Testis (tissue), 3 donors: Measurements from ENCODE around the gene SDK1. TPM values are rescaled to one million over a fixed set of nuclear protein-coding genes. Genes with fewer than 3 reads are reported as not detected.

Source experiments
- DNase-seq: peaks from one replicate; pipeline ENCODE4 v3.0.0-alpha.2; 2019
- H3K27ac ChIP-seq, 2 donors: fragments of 200-600 bp; sonication (generic); one replicate each; pipeline ENCODE4 v1.5.1; 2019
- H3K27me3 ChIP-seq: fragments of 200-600 bp; sonication (generic); one replicate; pipeline ENCODE4 v1.5.1; 2019
- H3K36me3 ChIP-seq: fragments of 200-600 bp; sonication (generic); one replicate; pipeline ENCODE4 v1.5.1; 2017; ENCODE audit warnings: low read depth; ENCODE audit errors: missing control alignments
- H3K4me1 ChIP-seq: fragments of 200-600 bp; sonication (generic); one replicate; pipeline ENCODE4 v1.5.1; 2019
- H3K4me3 ChIP-seq, 2 donors: fragments of 200-600 bp; sonication (generic); one replicate each; pipeline ENCODE4 v1.5.1; 2017 to 2019
- H3K9me3 ChIP-seq: fragments of 200-600 bp; sonication (generic); one replicate; pipeline ENCODE4 v1.5.1; 2017
- CTCF ChIP-seq, 3 experiments: fragments of 450-650 bp in 2 of 3; fragments of 200-600 bp in 1 of 3; sonication (generic) in 1 of 3; IDR thresholded peaks; one replicate each; pipeline ENCODE4 v1.5.1; 2016 to 2019; ENCODE audit warnings: antibody characterized with exemption in 3 of 3, mild to moderate bottlenecking in 2 of 3, moderate library complexity in 1 of 3
- POLR2A ChIP-seq: fragments of 450-650 bp; IDR thresholded peaks from one replicate; pipeline ENCODE4 v1.6.1; 2017; ENCODE audit warnings: antibody characterized with exemption, mild to moderate bottlenecking, moderate library complexity
- WGBS, 2 donors: methylation state at CpG; one replicate each; pipeline ENCODE4 v1.1.5; 2018; 5-methylcytosine and 5-hydroxymethylcytosine counted together
- intact Hi-C: fragments of 100-400 bp; cut with DNase I; formaldehyde crosslinking; loops from one replicate; pipeline ENCODE4 v1.15.1; 2023; ENCODE audit warnings: low total_unique reads
- polyA plus RNA-seq: library from polyadenylated mRNA; stranded (reverse); fragments of 350-450 nt; fragmentation: Illumina TruSeq; extraction: RNeasy Lipid Tissue Mini Kit (QIAGEN cat#74804); gene quantifications from one replicate; pipeline ENCODE4 v1.2.3, GENCODE V29; 2014; ENCODE audit warnings: low read depth, low replicate concordance; ENCODE audit not compliant: insufficient read depth
- total RNA-seq, 2 donors: library from RNA; depleted of rRNA; stranded (reverse); fragments of >200 nt; gene quantifications; one replicate each; pipeline ENCODE4 v1.2.3, GENCODE V29; 2016

Gene SDK1
- total and polyA plus RNA-seq, 3 donors from 2014 or later, result 20.0 to 36.2 (median 24.9) TPM

- intact Hi-C loops, result no loop called here
- no peak for DNase-seq
- TF ChIP-seq CTCF (IDR thresholded peaks at IDR 0.05), result no peak
- TF ChIP-seq POLR2A, result no peak
- H3K36me3 ChIP-seq, result no peaks in the 10 kb centered on the region
- WGBS, 2 donors, result 82 to 91% methylated on average over 7 of the region's 7 CpGs
- no peak overlapping the region for H3K27ac ChIP-seq
- H3K9me3 ChIP-seq, result no peaks in the 10 kb centered on the region
- no peaks in the 10 kb centered on the region for H3K4me1 ChIP-seq
- no peak overlapping the region for H3K4me3 ChIP-seq
- H3K27me3 ChIP-seq, result no peaks in the 10 kb centered on the region
Measured at GRCh38 chr7:3430588-3430987, 129.5 kb downstream of the SDK1 start.

GRCh38 chr7:3431306-3431705 is 130.3 kb downstream of the SDK1 start:
- Histone ChIP-seq H3K27ac (no peak overlapping the region), H3K9me3 (no peaks in the 10 kb centered on the region), H3K27me3 (no peaks in the 10 kb centered on the region), H3K4me1 (no peaks in the 10 kb centered on the region), H3K4me3 (no peak overlapping the region), H3K36me3 (no peaks in the 10 kb centered on the region)
- no peak for TF ChIP-seq POLR2A
- no peak for TF ChIP-seq CTCF (IDR thresholded peaks at IDR 0.05)
- no peak for DNase-seq
- WGBS, 2 donors, result 83 to 88% methylated on average over 1 of the region's 1 CpG
- intact Hi-C loops, result no loop called here

- Histone ChIP-seq H3K4me3 (no peak overlapping the region), H3K4me1 (no peaks in the 10 kb centered on the region), H3K36me3 (no peaks in the 10 kb centered on the region), H3K9me3 (no peaks in the 10 kb centered on the region), H3K27me3 (no peaks in the 10 kb centered on the region), H3K27ac (no peak overlapping the region)
- TF ChIP-seq POLR2A, result no peak
- TF ChIP-seq CTCF (IDR thresholded peaks at IDR 0.05), result no peak
- WGBS, 2 donors, result 90 to 93% methylated on average over 4 of the region's 4 CpGs
- intact Hi-C loops, result no loop called here
- DNase-seq, result no peak
Measured at GRCh38 chr7:3432911-3433310, 131.9 kb downstream of the SDK1 start.

GRCh38 chr7:3434611-3435010 is 133.6 kb downstream of the SDK1 start:
- no peak for TF ChIP-seq POLR2A
- TF ChIP-seq CTCF (IDR thresholded peaks at IDR 0.05), result no peak
- H3K27ac ChIP-seq, result no peak overlapping the region
- no peak for DNase-seq
- H3K4me3 ChIP-seq, result no peak overlapping the region
- no peaks in the 10 kb centered on the region for H3K27me3 ChIP-seq
- H3K9me3 ChIP-seq, result no peaks in the 10 kb centered on the region
- intact Hi-C loops, result no loop called here
- WGBS, 2 donors, result 83 to 91% methylated on average over 4 of the region's 4 CpGs
- H3K36me3 ChIP-seq, result no peaks in the 10 kb centered on the region
- H3K4me1 ChIP-seq, result no peaks in the 10 kb centered on the region

GRCh38 chr7:3436112-3436511 is 135.1 kb downstream of the SDK1 start:
- Histone ChIP-seq H3K4me1 (no peaks in the 10 kb centered on the region), H3K4me3 (no peak overlapping the region), H3K36me3 (no peaks in the 10 kb centered on the region), H3K27ac (no peak overlapping the region), H3K27me3 (no peaks in the 10 kb centered on the region), H3K9me3 (no peaks in the 10 kb centered on the region)
- intact Hi-C loops, result no loop called here
- TF ChIP-seq CTCF (IDR thresholded peaks at IDR 0.05) (no peak), POLR2A (no peak)
- whole genome bisulfite sequencing, 2 donors, result 95 to 99% methylated on average over 2 of the region's 2 CpGs
- DNase-seq, result no peak
